Suprapubic skin (tissue), 4 donors: ENCODE data around the gene AMH. TPM values are rescaled to one million over a fixed set of nuclear protein-coding genes. Genes with fewer than 3 reads are reported as not detected.

Experiments
- DNase-seq, 2 donors: peaks; one replicate each; pipeline ENCODE4 v3.0.0-alpha.2; 2019; ENCODE audit warnings: low spot score in 2 of 2
- H3K27ac ChIP-seq: fragments of 200-600 bp; sonication (generic); one replicate; pipeline ENCODE4 v1.5.1; 2019
- H3K27me3 ChIP-seq: fragments of 200-600 bp; sonication (generic); one replicate; pipeline ENCODE4 v1.5.1; 2019
- H3K36me3 ChIP-seq: fragments of 200-600 bp; sonication (generic); one replicate; pipeline ENCODE4 v1.5.1; 2019
- H3K4me1 ChIP-seq: fragments of 200-600 bp; sonication (generic); one replicate; pipeline ENCODE4 v1.5.1; 2019
- H3K4me3 ChIP-seq: fragments of 200-600 bp; sonication (generic); one replicate; pipeline ENCODE4 v1.5.1; 2019; ENCODE audit warnings: mild to moderate bottlenecking
- H3K9me3 ChIP-seq: fragments of 200-600 bp; sonication (generic); one replicate; pipeline ENCODE4 v1.5.1; 2019
- CTCF ChIP-seq, 2 donors: fragments of 200-600 bp in 1 of 2; fragments of 450-650 bp in 1 of 2; sonication (generic) in 1 of 2; IDR thresholded peaks; one replicate each; pipeline ENCODE4 v1.5.1; 2016 to 2019; ENCODE audit warnings: antibody characterized with exemption in 2 of 2, mild to moderate bottlenecking in 1 of 2, moderate library complexity in 1 of 2
- EP300 ChIP-seq: sonication (generic); formaldehyde crosslinking; IDR thresholded peaks from one replicate; pipeline ENCODE4 v1.6.1; 2017; ENCODE audit warnings: antibody characterized with exemption
- POLR2A ChIP-seq, 2 donors: fragments of 450-650 bp; IDR thresholded peaks; one replicate each; pipeline ENCODE4 v1.6.1; 2017; ENCODE audit warnings: antibody characterized with exemption in 2 of 2, mild to moderate bottlenecking in 2 of 2, moderate library complexity in 2 of 2
- POLR2AphosphoS5 ChIP-seq, 3 donors: sonication (generic); formaldehyde crosslinking; IDR thresholded peaks; one replicate each; pipeline ENCODE4 v1.6.1; 2017; ENCODE audit warnings: antibody characterized with exemption in 3 of 3
- WGBS: methylation state at CpG from one replicate; pipeline ENCODE4 v1.1.5; 2018; 5-methylcytosine and 5-hydroxymethylcytosine counted together
- total RNA-seq, 4 donors: library from RNA; depleted of rRNA; stranded (reverse); fragments of >200 nt; gene quantifications; one replicate each; pipeline ENCODE4 v1.1.0, GENCODE V29; 2016

AMH gene
- total RNA-seq, 4 donors from 2014 or later, result 1.7 to 4.3 (median 3.0) TPM

GRCh38 chr19:2230033-2230531, 19.0 kb upstream of the AMH start:
- 71% methylated on average over 43 of the region's 43 CpGs for WGBS
- Histone ChIP-seq H3K4me1 (peaks cover 66% of the 10 kb centered on the region), H3K27ac (peak overlapping the region; percentile 46), H3K36me3 (peaks cover 71% of the 10 kb centered on the region), H3K9me3 (no peaks in the 10 kb centered on the region), H3K4me3 (no peak overlapping the region), H3K27me3 (no peaks in the 10 kb centered on the region)
- no peak for TF ChIP-seq EP300
- no peak for TF ChIP-seq CTCF (IDR thresholded peaks at IDR 0.05)
- no peak for TF ChIP-seq POLR2A (IDR thresholded peaks at IDR 0.05)
- no peak for TF ChIP-seq POLR2AphosphoS5 (IDR thresholded peaks at IDR 0.05)
- DNase-seq, result no peak

DNA sequence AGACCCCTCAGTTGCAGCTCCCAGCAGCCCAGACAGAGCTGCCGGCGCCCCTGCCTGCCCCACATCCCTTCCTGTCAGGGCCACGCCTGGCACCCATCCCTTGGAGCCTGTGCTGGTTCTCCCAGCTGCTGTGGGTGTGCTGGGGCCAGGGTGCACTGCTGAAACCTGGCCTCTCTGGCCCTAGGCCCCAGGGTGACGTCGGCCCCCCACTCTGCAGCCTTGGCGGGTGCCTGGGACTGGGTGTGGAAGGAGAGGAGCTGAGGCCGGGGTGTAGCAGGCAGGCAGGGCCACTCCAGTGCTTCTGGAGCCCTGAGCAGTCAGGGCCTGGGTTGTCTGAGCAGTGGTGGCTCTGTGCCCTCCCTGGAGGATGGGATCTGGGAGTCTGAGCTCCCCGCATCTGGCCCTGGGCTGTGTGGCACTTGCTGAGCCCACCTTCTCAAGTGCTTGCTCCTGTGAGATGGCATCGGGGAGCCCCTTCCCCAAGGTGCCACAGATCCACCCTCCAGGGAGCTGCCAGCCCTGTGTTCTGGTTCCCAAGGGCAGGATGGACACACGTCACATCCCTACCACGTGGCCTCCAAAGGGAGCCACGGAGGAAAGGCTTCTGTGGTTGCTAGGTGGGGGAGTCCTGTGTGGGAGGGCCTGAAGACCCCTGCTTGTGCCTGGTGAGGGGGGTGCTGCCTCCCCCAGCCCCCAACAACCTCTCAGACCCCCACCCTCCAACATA, 18.2 kb upstream of the AMH start:
- Histone ChIP-seq H3K9me3 (no peaks in the 10 kb centered on the region), H3K27me3 (no peaks in the 10 kb centered on the region), H3K4me3 (no peak overlapping the region), H3K4me1 (peaks cover 72% of the 10 kb centered on the region), H3K36me3 (peaks cover 62% of the 10 kb centered on the region), H3K27ac (peak overlapping the region; percentile 34)
- no peak for TF ChIP-seq POLR2AphosphoS5 (IDR thresholded peaks at IDR 0.05)
- TF ChIP-seq EP300, result no peak
- TF ChIP-seq CTCF (IDR thresholded peaks at IDR 0.05), result no peak
- TF ChIP-seq POLR2A (IDR thresholded peaks at IDR 0.05), result no peak
- 55% methylated on average over 3 of the region's 12 CpGs for WGBS
- no peak for DNase-seq

- DNase-seq, result no peak
- peaks cover 72% of the 10 kb centered on the region for H3K4me1 ChIP-seq
- peaks cover 55% of the 10 kb centered on the region for H3K36me3 ChIP-seq
- no peaks in the 10 kb centered on the region for H3K9me3 ChIP-seq
- no peaks in the 10 kb centered on the region for H3K27me3 ChIP-seq
- TF ChIP-seq EP300 (no peak), POLR2A (IDR thresholded peaks at IDR 0.05) (no peak), CTCF (IDR thresholded peaks at IDR 0.05) (no peak), POLR2AphosphoS5 (IDR thresholded peaks at IDR 0.05) (no peak)
- peak overlapping the region; percentile 34 for H3K27ac ChIP-seq
- 62% methylated on average over 8 of the region's 21 CpGs for WGBS
- no peak overlapping the region for H3K4me3 ChIP-seq
Measured at GRCh38 chr19:2231621-2232221, 17.4 kb upstream of the AMH start.

- H3K27ac ChIP-seq, result no peak overlapping the region
- no peak for TF ChIP-seq EP300
- no peak for TF ChIP-seq POLR2AphosphoS5 (IDR thresholded peaks at IDR 0.05)
- no peak for TF ChIP-seq POLR2A (IDR thresholded peaks at IDR 0.05)
- no peak for TF ChIP-seq CTCF (IDR thresholded peaks at IDR 0.05)
- no peaks in the 10 kb centered on the region for H3K9me3 ChIP-seq
- DNase-seq, result no peak
- H3K4me1 ChIP-seq, result peaks cover 72% of the 10 kb centered on the region
- 79% methylated on average over 16 of the region's 30 CpGs for WGBS
- H3K4me3 ChIP-seq, result no peak overlapping the region
- H3K27me3 ChIP-seq, result no peaks in the 10 kb centered on the region
- H3K36me3 ChIP-seq, result peaks cover 47% of the 10 kb centered on the region
Measured at GRCh38 chr19:2232286-2233151, 16.6 kb upstream of the AMH start.
